NCI-H82 (cell line): ENCODE measurements around the gene COL5A3.
"Not testable (repeated sequence)": the region's sequence is repeated elsewhere in the genome, so short reads cannot be mapped to it uniquely, and the experiment has no call there.

Source experiments
- DNase-seq: peaks from one replicate; lab custom pipeline; 2025; lab: John Stamatoyannopoulos, UW

Gene COL5A3

GRCh38 chr19:10010247-10010691, at the start of gene COL5A3:
COL5A3 (minus strand) TSS chr19:10010504; CDS start chr19:10010385, 119 bp downstream.
- no peak for DNase-seq

- no peak for DNase-seq
Measured at GRCh38 chr19:10052602-10053360, 42.5 kb upstream of the COL5A3 start.

GRCh38 chr19:10049626-10050025, 39.3 kb upstream of the COL5A3 start:
- DNase-seq, result no peak

- no peak for DNase-seq
Measured at GRCh38 chr19:10045371-10045770, 35.1 kb upstream of the COL5A3 start.

GRCh38 chr19:10044390-10044789, 34.1 kb upstream of the COL5A3 start:
- DNase-seq, result no peak

- peak; percentile 30 for DNase-seq
Measured at GRCh38 chr19:10043286-10043927, 33.1 kb upstream of the COL5A3 start.

GRCh38 chr19:10037809-10038208, 27.5 kb upstream of the COL5A3 start:
- DNase-seq, result no peak

GRCh38 chr19:10037367-10037766, 27.1 kb upstream of the COL5A3 start:
- no peak for DNase-seq

GRCh38 chr19:10036601-10037071, 26.3 kb upstream of the COL5A3 start:
- DNase-seq, result no peak

GRCh38 chr19:10033614-10034013, 23.3 kb upstream of the COL5A3 start:
- DNase-seq, result no peak

GRCh38 chr19:10027158-10027997, 17.1 kb upstream of the COL5A3 start:
- peak; percentile 92 for DNase-seq

- no peak for DNase-seq
Measured at GRCh38 chr19:10026744-10027143, 16.4 kb upstream of the COL5A3 start.

- DNase-seq, result not testable (repeated sequence)
Measured at GRCh38 chr19:10023096-10023495, 12.8 kb upstream of the COL5A3 start.

GRCh38 chr19:10021863-10022262, 11.6 kb upstream of the COL5A3 start:
- DNase-seq, result no peak

GRCh38 chr19:10021446-10021845, 11.1 kb upstream of the COL5A3 start:
- DNase-seq, result no peak

- no peak for DNase-seq
Measured at GRCh38 chr19:10020851-10021250, 10.5 kb upstream of the COL5A3 start.

- no peak for DNase-seq
Measured at GRCh38 chr19:10019246-10019645, 8.9 kb upstream of the COL5A3 start.

- no peak for DNase-seq
Measured at GRCh38 chr19:10018786-10019185, 8.5 kb upstream of the COL5A3 start.

- no peak for DNase-seq
Measured at GRCh38 chr19:10018263-10018662, 8.0 kb upstream of the COL5A3 start.

GRCh38 chr19:10013834-10014618, 3.7 kb upstream of the COL5A3 start:
- peak; percentile 70 for DNase-seq

GRCh38 chr19:10013316-10013715, 3.0 kb upstream of the COL5A3 start, which contains the start of gene RDH8:
RDH8 (plus strand) TSS chr19:10013483; CDS start chr19:10013498, 15 bp downstream.
- no peak for DNase-seq
